Activated CD8-positive, alpha-beta memory T cell treated with anti-CD3 and anti-CD28 coated beads for 1 hour (primary cell): ENCODE results near the gene GDNF.
"Not testable (repeated sequence)": the region's sequence is repeated elsewhere in the genome, so short reads cannot be mapped to it uniquely, and the experiment has no call there.

Experiments used
- DNase-seq, 2 donors: peaks; one replicate each; pipeline ENCODE4 v3.0.0-alpha.2; 2020; ENCODE audit warnings: low read depth in 1 of 2; ENCODE audit errors: extremely low read depth in 1 of 2

The GDNF gene, protein sequence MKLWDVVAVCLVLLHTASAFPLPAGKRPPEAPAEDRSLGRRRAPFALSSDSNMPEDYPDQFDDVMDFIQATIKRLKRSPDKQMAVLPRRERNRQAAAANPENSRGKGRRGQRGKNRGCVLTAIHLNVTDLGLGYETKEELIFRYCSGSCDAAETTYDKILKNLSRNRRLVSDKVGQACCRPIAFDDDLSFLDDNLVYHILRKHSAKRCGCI

DNA sequence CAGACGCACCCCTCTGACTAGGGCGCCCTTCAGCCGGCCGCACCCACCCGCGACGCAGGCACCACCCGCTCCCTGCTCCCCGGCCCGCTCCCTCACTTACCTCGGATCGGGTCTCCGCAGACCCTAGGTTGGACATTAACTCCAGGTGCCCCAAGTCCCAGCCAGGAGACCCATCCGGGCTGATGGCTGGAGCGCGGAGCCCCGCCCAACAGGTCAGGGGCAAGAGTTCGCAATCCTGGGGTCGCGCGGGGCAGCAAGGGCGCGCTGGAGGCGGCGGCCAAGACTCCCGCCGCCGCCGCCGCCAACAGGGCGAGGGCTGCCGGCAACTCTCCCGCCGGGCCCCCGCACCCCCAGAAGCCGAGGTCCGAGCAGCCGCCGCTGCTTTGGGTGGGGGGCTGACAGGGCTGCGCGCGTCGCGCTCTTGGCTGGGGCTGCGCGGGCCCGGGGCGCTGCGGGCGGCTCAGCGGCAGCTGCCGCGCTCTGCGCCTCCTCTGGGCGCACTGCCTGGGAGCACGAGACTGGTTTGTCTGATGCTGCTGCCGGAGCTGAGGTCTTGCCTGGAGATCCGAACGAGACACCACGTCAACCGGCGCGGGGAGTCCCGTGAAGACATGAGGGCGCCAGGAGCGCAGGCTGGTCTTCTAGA lies at the start of gene GDNF:
GDNF (minus strand) TSS at position 635 of the 646 bp plus-strand sequence. CDS start 5,245 bp downstream, outside the sequence.
- no peak for DNase-seq

DNA sequence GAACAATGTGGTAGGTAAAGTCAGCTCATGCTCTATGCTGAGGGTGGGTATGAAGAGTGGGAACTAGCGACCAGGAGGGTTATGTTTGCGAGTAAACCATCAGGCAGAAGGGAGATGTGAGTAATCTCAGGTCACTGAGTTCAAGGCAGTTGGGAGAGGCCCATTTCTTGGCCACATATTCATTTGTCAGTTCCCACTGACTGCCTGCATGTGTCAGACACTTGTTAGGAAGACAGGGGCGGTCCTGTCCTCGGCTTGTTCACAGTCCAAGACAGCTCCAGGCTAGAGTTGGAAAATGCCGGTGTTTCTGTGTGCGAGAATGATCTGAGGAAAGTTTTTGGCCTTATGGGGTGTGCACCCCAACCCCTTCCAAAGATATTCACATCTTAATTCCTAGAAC lies 48.6 kb upstream of the GDNF start:
- DNase-seq = no peak

DNA sequence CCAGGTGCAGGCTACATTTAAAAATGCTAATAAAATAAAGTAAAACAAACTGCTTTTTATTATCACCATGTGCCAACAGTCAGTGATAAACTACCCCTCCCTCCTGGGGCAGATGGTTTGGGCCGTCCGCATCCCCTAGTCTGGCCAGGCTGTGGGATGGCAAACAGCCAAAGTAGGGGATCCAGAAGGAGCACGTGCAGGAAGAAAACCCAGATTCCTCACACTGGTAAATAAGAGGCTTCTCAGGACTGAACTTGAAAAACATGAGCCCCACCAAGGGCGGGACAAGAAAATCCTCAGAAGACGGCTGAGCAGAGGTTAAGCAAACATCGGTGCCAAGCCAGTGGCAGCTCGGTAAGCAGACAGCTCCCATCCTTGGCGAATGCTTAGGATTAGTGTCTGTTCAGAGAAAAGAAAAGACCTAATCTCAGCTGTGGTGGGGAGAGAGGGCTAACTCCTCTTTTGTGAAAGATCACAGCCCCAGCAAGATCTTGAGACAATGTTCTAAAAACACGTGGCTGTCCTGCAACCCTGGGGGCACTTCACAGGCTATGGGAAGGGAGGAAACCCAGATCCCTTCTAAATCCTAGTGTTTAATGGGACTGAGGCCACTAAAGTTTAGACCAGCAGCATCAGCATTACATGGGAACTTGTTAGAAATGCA lies 46.5 kb upstream of the GDNF start:
- no peak for DNase-seq

DNA sequence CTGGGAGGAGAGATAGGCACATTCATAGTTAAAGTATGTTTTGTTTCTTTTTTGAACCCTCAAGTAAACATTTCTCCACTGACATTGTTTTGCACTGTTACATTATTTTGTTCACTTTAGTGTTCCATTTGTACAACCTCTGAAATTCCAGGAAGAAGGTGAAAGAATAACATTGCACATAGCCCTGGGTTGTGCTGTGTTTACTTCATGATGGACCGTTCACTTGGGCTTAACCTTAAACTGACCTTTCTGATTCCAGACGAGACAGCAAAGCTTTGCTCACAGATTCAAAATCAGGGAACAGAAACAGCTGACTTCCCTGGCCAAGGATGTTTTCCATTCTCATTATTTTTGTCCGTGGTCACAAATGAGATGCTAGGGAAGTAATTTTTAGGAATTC lies 42.8 kb upstream of the GDNF start:
- no peak for DNase-seq

DNA sequence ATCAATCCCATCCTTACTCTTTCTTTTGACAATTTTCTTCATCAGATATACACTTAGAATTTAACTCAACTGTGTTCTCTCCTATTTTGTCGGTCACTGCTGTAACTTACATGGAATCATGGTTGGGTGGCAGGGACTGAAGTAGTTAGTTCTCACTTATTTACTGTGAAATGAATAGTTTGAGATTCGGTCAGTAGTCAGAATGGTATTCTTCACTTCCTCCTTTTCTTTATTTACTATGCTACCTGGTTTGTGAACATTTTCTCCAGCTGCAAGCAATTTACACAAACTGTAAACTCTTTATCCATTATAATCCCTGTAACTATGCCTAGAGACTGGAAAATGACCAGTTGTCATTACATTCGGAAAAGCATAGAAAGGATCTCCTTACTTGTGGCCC lies 41.5 kb upstream of the GDNF start:
- no peak for DNase-seq

DNA sequence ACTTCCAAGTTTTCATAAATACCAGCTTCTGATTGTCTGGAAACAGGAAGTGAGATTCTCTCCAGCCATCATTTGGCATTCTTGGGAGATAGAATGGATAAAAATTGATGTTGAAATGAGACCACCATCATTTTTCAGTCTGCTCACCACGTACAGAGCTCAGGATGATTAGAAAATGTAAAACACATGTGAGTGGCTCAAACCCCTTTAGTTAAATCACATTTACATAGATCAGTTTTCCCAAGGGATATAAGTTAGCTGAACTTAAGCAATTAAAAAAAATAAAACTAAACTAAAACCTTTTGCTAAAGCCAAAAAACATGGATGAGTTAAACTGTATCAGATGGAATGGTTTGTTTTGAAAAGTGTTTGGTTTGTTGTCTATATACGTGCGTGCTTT lies 37.1 kb upstream of the GDNF start:
- no peak for DNase-seq

DNA sequence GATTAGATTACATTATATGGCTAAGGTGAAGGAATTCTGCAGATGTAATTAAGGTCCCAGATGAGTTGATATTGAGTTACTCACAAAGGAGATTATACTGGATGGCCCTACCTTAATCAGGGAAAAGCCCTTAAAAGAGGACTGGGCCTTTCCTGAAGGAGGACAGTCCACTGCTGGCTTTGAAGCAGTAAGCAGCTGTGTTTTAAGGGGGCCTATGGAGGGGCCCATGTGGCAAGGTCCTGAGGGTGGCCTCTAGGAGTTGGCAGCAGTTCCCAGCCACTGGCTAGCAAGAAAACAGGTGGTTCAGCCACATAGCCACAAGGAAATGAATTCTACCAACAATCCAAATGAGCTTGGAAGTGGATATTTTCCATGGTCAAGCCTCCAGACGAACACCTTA lies 36.4 kb upstream of the GDNF start:
- no peak for DNase-seq

DNA sequence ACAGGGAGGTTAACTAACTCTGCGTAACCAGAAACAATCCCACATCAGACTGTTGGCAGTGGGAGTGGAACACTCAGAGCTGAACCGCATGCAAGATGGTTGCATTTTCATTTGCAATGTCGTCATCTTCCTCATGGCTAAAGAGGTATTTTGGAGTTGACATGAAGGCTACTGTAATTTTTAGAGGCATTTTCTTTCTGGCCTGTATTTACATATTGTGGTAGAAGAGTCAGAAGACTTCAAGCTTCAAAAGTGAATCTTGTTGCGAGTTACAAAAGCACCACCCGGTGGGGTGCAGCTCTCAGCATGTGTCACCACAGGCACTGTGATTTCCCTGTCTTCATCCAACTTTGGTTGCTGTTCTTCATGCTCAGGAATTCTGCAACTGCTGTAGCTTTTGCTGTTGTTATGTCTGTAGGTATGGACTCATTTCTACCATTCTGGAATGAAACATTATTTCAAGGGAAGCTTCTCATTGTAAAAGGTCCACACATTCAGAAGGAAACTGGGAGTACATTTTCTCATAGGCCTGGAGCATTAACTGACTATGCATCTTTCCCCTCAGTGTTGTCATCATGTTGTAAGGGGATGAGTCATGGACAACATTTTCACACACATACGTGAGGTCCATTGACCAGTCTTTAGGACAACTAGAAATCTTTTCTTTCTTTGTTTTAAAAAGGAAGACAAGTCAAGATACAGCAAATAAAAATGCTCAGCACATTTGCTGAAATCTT lies 35.4 kb upstream of the GDNF start:
- DNase-seq = no peak

DNA sequence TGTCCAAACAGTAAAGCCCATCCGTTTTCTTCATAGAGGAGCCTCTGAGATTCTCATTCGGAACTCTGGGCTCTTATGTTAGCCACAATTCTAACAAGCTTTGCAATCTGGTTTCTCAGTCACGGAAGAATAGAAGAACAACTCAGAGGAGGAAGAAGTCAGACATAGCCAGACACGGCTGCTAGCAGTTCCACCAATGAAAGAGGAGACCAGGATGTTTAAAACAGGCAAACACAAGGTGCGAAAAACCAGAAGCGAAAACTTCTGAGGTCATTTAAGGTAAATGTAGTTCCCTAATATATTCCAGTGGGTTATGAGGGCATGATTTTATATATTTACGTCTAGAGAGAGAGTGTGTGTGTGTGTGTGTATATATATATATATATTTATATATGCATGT lies 34.1 kb upstream of the GDNF start:
- DNase-seq = no peak

DNA sequence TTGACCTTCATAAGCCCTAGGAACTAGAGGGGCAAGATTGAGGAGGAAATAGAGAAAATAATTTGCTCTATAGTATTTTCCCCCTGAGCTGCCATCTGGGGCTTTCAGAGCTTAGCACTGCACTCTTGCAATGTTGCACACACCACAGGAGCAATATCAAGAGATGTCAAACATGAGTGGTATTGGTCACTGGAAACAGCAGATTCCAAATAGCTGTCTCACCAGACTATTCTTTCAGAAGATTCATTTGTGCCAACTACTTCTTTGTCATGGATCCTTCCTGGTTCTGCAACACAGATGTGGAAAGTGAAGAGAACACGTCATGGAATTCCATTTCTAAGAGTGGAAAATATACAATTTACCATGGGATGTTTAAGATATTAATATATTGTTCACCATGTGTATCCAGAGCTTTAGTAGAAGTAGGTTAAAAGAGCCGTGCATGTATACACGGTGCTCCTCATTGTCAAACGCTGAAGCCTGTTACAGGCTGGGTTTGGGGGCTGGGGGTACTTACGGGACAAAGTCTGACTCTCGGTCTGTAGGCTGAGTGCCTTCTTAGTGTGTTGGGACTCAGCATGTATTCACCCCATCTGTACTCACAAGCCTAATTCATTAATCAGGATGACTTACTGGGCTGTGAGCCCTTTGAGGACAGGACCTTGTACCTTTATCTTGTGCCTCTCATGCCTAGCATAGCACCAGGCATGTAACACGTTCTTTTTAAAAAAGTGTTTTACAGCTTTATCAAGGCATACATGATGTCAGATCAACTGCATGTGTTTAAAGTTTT lies 31.4 kb upstream of the GDNF start:
- DNase-seq = no peak

DNA sequence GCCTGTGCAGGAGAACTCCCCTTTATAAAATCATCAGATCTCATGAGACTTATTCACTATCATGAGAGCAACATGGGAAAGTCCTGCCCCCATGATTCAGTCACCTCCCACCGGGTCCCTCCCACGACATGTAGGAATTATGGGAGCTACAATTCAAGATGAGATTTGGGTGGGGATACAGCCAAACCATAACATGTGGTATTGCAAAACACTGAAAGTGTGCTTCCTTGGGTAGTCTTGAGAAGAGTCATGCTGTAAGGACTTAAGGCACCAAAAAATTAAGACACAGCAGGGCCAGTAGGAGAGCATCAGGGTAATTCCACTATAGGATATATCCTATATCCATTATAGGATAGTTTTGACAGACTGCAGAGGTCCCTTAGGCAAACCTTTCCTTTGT lies 29.4 kb upstream of the GDNF start:
- DNase-seq = no peak

DNA sequence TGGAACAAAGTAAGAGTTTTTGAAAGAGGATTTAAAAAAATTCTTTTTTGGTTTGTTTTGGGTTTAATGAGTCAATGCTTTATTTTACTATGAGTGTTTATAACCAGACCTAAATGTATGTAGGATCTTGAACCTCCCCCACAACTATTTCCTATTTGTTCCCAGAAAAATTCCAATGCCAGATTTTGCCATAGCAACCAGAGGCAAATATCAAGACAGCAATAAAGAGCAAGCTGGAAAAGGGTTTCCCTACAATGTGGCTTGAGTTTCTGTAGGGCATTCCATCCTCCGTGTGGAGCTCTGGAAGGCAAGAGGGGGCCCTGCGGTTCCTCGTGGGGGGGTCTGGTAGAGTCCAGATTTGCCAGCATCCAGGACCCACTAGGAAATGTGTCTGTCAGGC lies 27.8 kb upstream of the GDNF start:
- no peak for DNase-seq

DNA sequence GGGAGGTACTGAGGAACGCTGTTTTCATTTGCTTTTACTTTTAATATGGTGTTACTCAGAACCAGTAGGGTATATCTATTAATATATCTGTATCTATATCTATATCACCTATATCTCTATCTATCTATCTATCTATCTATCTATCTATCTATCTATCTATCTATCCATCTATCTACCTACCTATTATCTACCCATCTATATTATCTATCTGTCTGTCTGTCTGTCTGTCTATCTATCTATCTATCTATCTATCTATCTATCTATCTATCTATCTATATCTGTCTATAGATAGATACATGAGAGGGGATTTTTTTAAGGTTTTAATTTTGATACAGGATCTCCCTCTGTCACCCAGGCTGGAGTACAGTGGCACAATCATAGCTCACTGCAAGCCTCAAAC lies 23.1 kb upstream of the GDNF start:
- not testable (repeated sequence) for DNase-seq

DNA sequence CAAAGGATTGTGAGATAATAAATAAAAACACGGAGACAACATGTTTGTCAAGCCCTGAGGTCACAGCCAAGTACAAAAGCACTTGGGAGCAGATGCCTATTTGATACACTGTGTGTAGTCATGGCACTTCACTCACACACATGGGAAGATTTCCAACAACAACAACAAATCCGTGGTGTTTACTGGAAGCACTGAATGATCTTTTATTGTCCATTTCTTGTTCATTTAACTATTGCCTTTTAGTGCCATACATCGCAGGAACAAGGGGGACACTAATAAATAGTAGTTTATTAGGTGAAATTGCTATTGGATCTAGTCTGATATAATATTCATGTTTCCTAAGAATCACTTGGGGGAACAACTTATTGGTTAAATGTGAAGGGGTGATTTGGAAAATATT lies 20.4 kb upstream of the GDNF start:
- no peak for DNase-seq

DNA sequence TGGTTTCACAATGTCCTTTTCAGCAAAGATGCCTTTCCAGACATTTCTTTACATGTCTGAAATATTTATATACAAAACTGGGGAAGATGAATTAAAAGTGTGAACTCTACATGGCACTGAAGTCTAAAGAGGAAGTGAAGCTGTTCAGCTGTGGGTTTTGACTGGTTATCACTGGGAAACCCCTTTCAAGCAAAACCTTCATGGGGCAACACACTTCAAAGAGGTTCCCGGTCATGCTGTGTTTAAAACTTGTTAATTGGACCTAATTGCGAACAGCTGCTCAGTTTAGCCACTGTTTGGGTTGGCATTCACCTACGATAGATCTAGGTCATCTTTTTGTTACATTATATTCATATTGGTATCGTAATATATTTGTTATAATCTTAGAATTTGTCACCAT lies 20.0 kb upstream of the GDNF start:
- no peak for DNase-seq

DNA sequence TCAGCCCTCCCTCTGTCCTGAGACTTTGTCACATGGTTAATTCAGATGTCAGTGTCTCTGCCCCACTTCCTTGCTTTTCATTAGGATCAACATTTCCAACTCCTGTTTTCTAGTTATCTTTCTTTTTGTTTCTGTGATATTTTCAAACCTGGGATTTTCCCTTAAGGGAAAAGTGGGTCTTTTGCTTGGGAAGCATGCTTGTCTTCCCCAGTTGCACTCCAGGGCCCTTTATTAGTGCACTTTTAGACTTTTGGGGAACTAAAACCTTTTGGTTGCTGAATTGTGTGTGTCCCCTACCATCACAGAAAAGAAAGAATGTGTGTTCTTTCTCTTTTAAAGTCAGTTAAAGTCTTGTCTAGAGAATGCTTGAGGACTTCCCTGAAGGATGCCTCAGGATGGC lies 18.4 kb upstream of the GDNF start:
- DNase-seq = no peak

DNA sequence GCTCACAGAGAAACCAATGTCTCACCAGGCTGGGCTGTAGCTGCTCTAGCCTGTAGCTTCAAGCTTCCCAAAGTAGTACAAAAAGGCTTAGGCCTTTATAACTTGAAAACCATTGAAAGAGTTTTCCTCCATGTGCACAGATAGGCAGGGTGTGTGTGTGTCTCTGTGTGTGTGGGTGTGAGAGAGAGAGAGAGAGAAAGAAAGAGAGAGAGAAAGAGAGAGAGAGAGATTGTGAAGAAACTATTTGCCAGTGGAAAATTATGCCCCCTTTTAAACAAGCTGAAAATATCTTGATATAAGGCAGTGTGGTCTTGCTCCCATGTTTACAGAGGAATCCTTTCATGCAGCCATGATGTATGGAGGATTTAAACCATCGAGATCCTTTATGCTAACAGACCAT lies 17.9 kb upstream of the GDNF start:
- DNase-seq = no peak

DNA sequence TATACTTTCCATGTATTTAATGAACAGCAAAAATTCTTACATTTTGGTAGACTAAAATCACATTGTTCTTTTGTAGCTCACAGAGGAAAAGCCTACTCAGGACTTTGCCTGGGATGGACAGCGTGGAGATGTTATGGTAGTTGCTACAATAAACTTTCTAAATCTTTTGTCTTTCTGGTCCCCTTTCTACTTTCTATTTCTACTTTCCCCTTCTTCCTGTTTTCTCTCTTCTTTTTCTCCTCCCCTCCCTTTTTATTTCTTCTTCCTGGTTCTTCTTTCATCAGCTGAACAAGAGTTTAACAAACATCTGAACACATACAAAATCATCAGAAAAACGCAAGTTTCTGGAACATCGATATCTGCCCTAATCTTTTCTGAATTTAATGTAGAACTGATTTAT lies 15.6 kb upstream of the GDNF start:
- no peak for DNase-seq

DNA sequence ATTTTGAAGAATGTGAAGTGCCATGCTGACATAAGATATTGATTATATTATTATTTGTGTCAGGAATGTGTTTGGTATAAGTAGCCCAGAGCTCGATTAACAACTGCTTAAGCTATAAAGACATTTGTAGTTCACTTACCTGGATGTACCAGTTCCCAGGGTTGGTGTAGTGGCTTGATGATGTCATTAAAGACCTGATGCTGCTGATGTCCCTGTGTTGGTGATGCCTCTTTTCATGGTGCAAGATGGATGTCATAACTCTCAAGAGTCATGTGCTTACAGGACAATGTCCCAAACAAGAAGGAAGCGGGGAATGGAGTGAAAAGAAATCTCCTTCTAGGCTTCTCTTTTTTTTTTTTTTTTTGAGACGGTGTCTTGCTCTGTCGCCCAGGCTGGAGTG lies 11.5 kb upstream of the GDNF start:
- no peak for DNase-seq

DNA sequence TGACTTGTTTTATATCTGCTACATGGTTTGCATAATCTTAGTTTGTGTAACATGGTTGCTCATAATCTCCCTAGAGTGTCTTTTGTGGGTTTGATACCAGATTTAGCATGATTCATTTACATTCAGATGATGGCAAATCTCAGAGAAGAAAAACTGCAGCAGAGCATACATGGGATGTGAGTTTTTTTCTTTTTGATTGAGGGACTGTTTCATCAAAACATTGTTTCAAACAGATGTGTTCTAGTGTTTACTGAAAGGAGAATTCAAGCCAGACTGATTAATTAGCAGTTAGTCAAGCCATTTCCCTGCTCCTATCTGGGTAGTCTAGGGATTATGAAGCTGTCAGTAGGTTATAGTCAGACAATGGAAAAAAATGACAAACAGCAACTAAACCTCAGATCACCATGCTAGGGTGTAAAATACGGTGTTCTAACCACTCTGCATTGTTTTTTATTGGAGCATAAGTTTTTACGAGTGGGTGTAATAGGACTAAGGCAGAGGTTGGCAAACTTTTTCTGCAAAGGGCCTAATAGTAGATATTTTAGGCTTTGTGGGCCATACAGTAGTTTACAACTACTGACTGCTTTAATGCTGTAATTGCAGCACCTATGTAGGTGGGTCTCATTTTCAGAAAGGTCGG lies 10.5 kb upstream of the GDNF start:
- DNase-seq = no peak

DNA sequence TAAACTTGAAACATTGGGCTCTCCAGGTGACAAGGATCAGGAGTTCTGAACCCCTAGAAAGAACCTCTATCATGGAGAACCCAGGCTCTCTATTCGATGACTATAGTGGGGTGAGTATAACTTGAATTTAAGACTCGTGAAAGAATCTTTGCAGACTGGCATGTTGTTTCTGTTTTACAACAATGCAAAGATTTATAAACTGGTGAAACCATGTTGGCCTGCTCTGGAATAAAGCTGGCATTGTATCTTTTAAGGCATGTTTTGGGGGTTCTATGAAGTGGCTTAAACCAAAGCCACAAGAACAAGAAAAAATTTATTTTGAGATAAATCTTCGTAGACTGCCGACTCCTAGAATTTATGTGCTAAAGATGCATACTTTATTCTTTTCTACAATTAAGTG lies 9.8 kb upstream of the GDNF start:
- DNase-seq = no peak
